ENCODE results near the gene CCDC117. TPM values are rescaled to one million over a fixed set of nuclear protein-coding genes. Genes with fewer than 3 reads are reported as not detected.
"Not testable (repeated sequence)": the region's sequence is repeated elsewhere in the genome, so short reads cannot be mapped to it uniquely, and the experiment has no call there.

CCDC117 gene
- total and polyA plus RNA-seq, 8 donors, result 5.1 to 15.7 (median 8.8) TPM

DNA sequence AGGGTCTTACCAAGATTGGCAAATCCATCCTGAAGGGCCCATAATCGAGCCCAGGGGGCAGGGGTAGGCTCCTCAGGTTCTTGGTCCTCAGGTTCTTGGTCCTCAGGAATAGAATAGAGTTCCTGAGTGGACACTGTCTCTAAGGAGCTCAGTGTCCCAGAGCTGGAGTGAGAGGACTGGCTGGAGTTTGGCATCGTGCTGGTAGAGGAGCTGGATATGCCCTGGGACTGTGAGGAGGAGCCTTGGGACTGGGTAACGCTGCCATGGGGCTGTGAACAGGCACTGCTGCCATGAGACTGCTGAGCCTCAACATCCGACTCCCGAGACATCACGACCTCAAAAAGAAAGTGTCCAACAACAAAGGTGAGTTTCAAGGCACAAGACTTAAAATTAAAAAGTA is 38.1 kb upstream of the CCDC117 start:
- H3K9me3 ChIP-seq, result no peaks in the 10 kb centered on the region
- WGBS, 2 donors, result 94 to 95% methylated on average over 6 of the region's 6 CpGs
- no peaks in the 10 kb centered on the region for H3K36me3 ChIP-seq
- no peak overlapping the region for H3K27ac ChIP-seq
- H3K4me3 ChIP-seq, result no peak overlapping the region
- FAIRE-seq (no peak), ATAC-seq (no peak), DNase-seq (no peak)
- intact Hi-C loops (cut with DNase I), result no loop called here
- H3K4me1 ChIP-seq, result no peaks in the 10 kb centered on the region
- no peaks in the 10 kb centered on the region for H3K27me3 ChIP-seq
- TF ChIP-seq, protein P1, sequence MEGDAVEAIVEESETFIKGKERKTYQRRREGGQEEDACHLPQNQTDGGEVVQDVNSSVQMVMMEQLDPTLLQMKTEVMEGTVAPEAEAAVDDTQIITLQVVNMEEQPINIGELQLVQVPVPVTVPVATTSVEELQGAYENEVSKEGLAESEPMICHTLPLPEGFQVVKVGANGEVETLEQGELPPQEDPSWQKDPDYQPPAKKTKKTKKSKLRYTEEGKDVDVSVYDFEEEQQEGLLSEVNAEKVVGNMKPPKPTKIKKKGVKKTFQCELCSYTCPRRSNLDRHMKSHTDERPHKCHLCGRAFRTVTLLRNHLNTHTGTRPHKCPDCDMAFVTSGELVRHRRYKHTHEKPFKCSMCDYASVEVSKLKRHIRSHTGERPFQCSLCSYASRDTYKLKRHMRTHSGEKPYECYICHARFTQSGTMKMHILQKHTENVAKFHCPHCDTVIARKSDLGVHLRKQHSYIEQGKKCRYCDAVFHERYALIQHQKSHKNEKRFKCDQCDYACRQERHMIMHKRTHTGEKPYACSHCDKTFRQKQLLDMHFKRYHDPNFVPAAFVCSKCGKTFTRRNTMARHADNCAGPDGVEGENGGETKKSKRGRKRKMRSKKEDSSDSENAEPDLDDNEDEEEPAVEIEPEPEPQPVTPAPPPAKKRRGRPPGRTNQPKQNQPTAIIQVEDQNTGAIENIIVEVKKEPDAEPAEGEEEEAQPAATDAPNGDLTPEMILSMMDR (IDR thresholded peaks at IDR 0.05), result no peak

DNA sequence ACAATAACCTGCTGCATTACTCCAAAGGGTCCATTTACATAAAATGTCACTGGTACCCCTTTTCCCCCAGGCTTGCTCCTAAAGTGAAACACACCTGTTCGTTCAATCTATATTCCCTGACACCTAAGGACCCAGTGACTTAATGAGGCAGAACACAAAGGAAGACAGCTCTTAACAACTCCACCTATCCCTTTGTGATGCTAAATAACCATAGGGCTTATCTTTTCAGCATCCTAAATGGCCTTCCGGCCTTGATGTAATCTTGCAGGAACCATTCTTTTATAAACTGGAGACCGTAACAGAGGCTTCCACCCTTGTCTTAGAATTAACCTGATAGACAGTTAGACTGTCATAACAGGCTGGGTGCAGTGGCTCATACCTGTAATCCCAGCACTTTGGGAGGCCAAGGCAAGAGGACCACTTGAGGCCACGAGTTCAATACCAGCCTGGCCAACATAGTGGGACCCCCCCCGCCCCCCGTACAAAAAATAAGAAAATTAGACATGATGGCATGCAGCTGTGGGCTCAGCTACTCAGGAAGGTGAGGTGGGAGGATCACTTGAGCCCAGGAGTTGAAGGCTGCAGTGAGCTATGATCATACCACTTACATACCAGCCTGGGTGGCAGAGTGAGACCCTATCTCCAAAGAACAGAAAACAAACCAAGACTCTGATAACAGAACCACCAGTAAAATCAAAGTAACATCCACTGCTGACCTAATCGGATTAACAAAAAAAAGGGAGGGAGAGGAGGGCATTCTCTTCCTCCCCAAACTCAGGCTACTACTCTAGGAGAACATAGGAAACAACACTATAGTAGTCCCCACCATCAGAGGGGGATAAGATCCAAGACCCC is 36.0 kb upstream of the CCDC117 start:
- H3K4me3 ChIP-seq, result no peak overlapping the region
- H3K9me3 ChIP-seq, result no peaks in the 10 kb centered on the region
- DNase-seq (no peak), ATAC-seq (no peak), FAIRE-seq (no peak)
- intact Hi-C loops (cut with DNase I), result no loop called here
- WGBS, 2 donors, result 83 to 84% methylated on average over 7 of the region's 7 CpGs
- H3K4me1 ChIP-seq, result peaks cover 0 to 7% (median 0%) of the 10 kb centered on the region in 3 donors
- H3K36me3 ChIP-seq, result no peaks in the 10 kb centered on the region
- H3K27me3 ChIP-seq, result no peaks in the 10 kb centered on the region
- H3K27ac ChIP-seq, result no peak overlapping the region
- TF ChIP-seq, protein P1 (IDR thresholded peaks at IDR 0.05), result no peak

DNA sequence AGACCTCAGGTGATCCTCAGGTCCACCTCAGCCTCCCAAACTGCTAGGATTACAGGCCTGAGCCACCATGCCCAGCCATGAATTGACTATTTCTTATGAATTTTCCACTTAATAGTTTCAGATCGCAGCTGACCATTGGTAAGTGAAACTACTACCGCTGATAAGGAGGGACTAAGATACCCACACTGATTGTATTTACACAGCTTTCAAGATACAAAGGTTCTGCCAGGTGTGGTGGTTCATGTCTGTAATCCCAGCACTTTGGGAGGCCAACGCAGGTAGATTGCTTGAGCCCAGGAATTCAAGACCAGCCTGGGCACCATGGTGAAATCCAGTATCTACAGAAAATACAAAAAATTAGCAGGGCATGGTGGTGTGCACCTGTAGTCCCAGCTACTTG is 34.8 kb upstream of the CCDC117 start:
- TF ChIP-seq, protein P1 (IDR thresholded peaks at IDR 0.05), result no peak
- WGBS, 2 donors, result 33 to 36% methylated on average over 3 of the region's 3 CpGs
- Histone ChIP-seq H3K27ac (no peak overlapping the region), H3K4me3 (no peak overlapping the region), H3K9me3 (no peaks in the 10 kb centered on the region), H3K36me3 (no peaks in the 10 kb centered on the region), H3K4me1 (peaks cover 0 to 7% (median under 1%) of the 10 kb centered on the region in 3 donors), H3K27me3 (no peaks in the 10 kb centered on the region)
- FAIRE-seq (no peak), ATAC-seq (no peak), DNase-seq (no peak)
- intact Hi-C loops (cut with DNase I), result no loop called here

DNA sequence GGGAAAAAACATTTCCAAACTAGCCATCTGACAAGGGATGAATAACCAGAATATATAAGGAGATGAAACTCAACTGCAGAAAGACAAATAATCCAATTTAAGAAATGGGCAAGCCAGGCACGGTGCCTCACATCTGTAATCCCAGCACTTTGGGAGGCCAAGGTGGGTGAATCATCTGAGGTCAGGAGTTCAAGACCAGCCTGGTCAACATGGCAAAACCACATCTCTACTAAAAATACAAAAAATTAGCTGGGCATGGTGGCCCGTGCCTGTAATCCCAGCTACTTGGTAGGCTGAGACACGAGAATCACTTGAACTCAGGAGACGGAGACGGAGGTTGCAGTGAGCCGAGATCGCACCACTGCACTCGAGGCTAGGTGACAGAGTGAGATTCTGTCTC is 33.6 kb upstream of the CCDC117 start:
- WGBS, 2 donors, result 93 to 95% methylated on average over 8 of the region's 8 CpGs
- H3K27ac ChIP-seq; H3K4me1 ChIP-seq; H3K9me3 ChIP-seq; FAIRE-seq; intact Hi-C loops (cut with DNase I); H3K27me3 ChIP-seq; DNase-seq; H3K36me3 ChIP-seq; H3K4me3 ChIP-seq; ATAC-seq: not testable (repeated sequence)

DNA sequence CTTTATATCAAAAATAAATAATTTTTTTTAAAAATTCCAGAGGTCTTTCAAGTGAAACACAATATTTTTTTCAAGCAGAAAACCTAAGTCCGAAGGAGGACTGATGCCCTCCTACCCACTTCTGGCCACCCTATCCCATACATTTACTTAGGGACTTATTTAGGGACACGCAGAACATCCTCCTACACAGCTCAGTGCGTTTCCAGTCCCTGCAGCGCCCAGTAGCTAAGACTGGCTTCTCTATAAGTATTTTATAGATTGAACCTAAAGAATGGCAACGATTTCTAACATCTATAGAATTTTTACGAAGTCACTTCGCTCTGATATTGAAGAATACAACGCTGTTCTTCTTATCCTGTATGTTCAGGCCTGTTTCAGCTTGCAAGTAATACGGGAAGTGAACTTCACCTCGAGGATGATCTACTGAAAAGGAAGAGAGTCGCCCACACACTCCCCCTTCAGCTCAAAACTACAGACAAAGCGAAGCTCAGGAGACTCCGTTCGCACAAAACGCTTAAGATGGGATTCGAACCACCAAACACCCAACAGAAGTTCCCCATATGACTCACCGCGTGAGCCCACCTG is 31.2 kb upstream of the CCDC117 start:
- ATAC-seq, result no peak
- Histone ChIP-seq H3K4me3 (peak overlapping the region; percentile 71 to 97 (median 96)), H3K27me3 (no peaks in the 10 kb centered on the region), H3K9me3 (no peaks in the 10 kb centered on the region), H3K4me1 (peaks cover 0 to 7% (median 4%) of the 10 kb centered on the region in 3 donors), H3K27ac (no peak overlapping the region), H3K36me3 (peaks cover 0 to 18% (median 4%) of the 10 kb centered on the region in 3 donors)
- intact Hi-C loops (cut with DNase I), result no loop called here
- no peak for FAIRE-seq
- no peak for DNase-seq
- TF ChIP-seq, protein P1 (IDR thresholded peaks at IDR 0.05), result no peak
- 7 to 10% methylated on average over 18 of the region's 18 CpGs for WGBS, 2 donors
